Measurements from ENCODE around the gene FAM3C. TPM values are rescaled to one million over a fixed set of nuclear protein-coding genes. Genes with fewer than 3 reads are reported as not detected.
"Not testable (repeated sequence)": the region's sequence is repeated elsewhere in the genome, so short reads cannot be mapped to it uniquely, and the experiment has no call there.

FAM3C gene
- total RNA-seq, 1 experiment from 2014 or later, result 322 TPM

DNA sequence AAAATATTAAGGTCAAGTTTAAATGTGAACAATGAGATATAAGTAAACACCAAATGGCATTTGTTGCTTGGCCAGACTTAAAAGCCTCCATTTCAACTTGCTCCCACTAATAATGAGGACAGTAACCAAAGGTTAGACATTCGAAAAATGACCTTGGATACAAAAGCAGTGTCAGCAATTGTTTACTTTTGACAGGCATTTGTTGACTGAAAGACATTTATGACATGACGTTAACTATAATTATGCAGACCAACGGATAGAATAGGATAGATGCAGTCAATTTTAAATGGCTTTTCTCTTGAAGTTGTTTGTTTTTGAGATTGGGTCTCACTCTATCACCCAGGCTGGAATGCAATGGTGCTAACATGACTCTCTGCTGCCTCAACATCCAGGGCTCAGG lies 73.6 kb downstream of the FAM3C start (continued):
- TF ChIP-seq CBX3 (IDR thresholded peaks at IDR 0.05; ENCODE audit: low read depth) (no peak), SIN3A (IDR thresholded peaks at IDR 0.05; ENCODE audit: low read depth) (no peak), EZH2phosphoT487 (IDR thresholded peaks at IDR 0.05; ENCODE audit: borderline replicate concordance) (no peak), EZH2 (IDR thresholded peaks at IDR 0.05) (no peak), EGR1 (IDR thresholded peaks at IDR 0.05; ENCODE audit: low read depth) (no peak)

DNA sequence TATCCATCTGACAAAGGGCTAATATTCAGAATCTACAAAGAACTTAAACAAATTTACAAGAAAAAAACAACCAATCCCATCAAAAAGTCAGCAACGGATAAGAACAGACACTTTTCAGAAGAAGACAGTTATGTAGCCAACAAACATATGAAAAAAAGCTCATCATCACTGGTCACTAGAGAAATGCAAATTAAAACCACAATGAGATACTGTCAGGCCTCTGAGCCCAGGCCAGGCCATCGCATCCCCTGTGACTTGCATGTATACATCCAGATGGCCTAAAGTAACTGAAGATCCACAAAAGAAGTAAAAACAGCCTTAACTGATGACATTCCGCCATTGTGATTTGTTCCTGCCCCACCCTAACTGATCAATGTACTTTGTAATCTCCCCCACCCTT lies 80.9 kb downstream of the FAM3C start:
- H3K27me3 ChIP-seq (ENCODE audit: insufficient read depth, low read length); BruUV-seq (replicated peaks); ATAC-seq; H4K20me1 ChIP-seq (ENCODE audit: insufficient read depth); H3K9me2 ChIP-seq (ENCODE audit: insufficient read depth); H3K4me3 ChIP-seq (replicated peaks in 1 of 2; ENCODE audit: low read depth in 1 of 2, low read length in 2 of 2); H2AFZ ChIP-seq (ENCODE audit: low read depth, low read length, poor library complexity, severe bottlenecking); DNase-seq (ENCODE audit: low read depth, low spot score); H3K9me3 ChIP-seq (ENCODE audit: control insufficient read depth in 1 of 2, insufficient read depth in 1 of 2, low read depth in 1 of 2, low read length in 2 of 2); H3K9ac ChIP-seq (ENCODE audit: low read length); RAD21 ChIA-PET (ENCODE audit: low non-redundant PET in 1 of 2, low total read pairs in 2 of 2, uncharacterized antibody in 2 of 2, unreplicated experiment in 2 of 2); intact Hi-C loops (cut with micrococcal nuclease); CTCF ChIA-PET; POLR2A ChIA-PET; H3K79me2 ChIP-seq (ENCODE audit: insufficient read depth, low read length); H3K36me3 ChIP-seq (ENCODE audit: control insufficient read depth in 1 of 2, insufficient read depth in 2 of 2, low read length in 2 of 2): not testable (repeated sequence)
- Histone ChIP-seq H3K4me1 (ENCODE audit: control insufficient read depth in 1 of 2, insufficient read depth in 2 of 2, low read length in 2 of 2) (peaks cover 27 to 35% of the 10 kb centered on the region in 2 experiments), H3K4me2 (ENCODE audit: low read length) (peak overlapping the region; percentile 65; the same call in 1 of the 2 replicates), H3K27ac (ENCODE audit: low read depth, low read length) (peak overlapping the region; percentile 88; the same call in 1 of the 2 replicates)

DNA sequence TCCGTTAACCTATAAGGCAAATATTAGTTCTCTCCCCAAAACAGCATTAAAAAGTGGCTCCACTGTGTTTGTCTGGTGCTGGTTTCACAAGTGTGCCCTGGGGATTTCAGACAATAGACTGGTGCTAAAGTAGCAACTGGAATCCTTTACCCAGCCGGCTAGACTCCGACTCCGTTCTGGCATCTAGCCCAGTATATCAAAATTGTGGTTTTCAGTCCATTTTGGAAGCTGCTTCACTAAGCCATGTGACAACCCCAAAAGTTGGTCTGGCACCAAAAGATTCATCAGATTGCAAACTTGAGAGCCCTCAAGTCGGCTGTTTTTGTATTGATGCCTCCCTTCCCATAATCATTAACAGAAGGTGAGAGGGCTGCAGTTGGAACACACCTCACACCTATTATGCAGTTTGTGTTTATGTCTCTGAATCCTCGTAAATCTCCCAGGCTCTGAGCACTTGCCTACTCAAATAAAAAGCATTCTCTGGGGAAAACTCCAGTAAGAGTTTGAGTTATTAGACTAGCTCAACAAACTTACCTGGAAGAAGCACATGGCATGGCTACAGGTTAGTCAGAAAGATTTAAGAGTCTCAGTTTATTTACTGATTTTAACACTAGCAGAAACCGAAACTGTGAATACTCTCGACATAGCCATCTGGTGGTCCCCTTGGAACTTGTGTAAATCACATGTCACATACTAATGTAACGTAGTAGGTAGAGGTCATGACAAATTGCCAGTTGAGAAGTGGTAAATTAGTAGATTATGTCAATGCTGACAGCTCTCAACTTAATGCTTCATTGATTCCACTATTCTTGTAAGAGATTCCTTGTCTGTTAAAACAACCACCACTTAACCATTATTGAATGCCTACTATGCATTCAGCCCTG lies 82.1 kb downstream of the FAM3C start:
- peak overlapping the region; percentile 65 for H3K4me2 ChIP-seq (ENCODE audit: low read length)
- H3K36me3 ChIP-seq (ENCODE audit: control insufficient read depth in 1 of 2, insufficient read depth in 2 of 2, low read length in 2 of 2), result peaks cover 0 to 17% of the 10 kb centered on the region in 2 experiments; a peak in 2 of 4 replicates
- DNase-seq (ENCODE audit: low read depth, low spot score) (peak; percentile 88), ATAC-seq (peak; percentile 80)
- H3K9me3 ChIP-seq (ENCODE audit: control insufficient read depth in 1 of 2, insufficient read depth in 1 of 2, low read depth in 1 of 2, low read length in 2 of 2), result peaks cover 0 to 9% of the 10 kb centered on the region in 2 experiments; a peak in 1 of 4 replicates
- BruUV-seq (replicated peaks), result no TSS peak
- peaks cover 27 to 35% of the 10 kb centered on the region in 2 experiments for H3K4me1 ChIP-seq (ENCODE audit: control insufficient read depth in 1 of 2, insufficient read depth in 2 of 2, low read length in 2 of 2)
- H3K27ac ChIP-seq (ENCODE audit: low read depth, low read length), result peak overlapping the region; percentile 88
- ChIA-PET RAD21 (ENCODE audit: low non-redundant PET in 1 of 2, low total read pairs in 2 of 2, uncharacterized antibody in 2 of 2, unreplicated experiment in 2 of 2) (no interaction called here), POLR2A (interaction anchor here (2.2 kb wide), 1 partner anchor 9 kb away, joined by 5 read pairs; no protein-coding TSS in a partner anchor), CTCF (interaction anchor here (1.1 kb wide), 1 partner anchor 151 kb away, joined by 3 read pairs; no protein-coding TSS in a partner anchor)
- no peaks in the 10 kb centered on the region for H3K9me2 ChIP-seq (ENCODE audit: insufficient read depth)
- intact Hi-C loops (cut with micrococcal nuclease), result loop anchor here (5.0 kb wide), 1 partner anchor 218 kb away; no protein-coding TSS in a partner anchor
- H3K4me3 ChIP-seq (replicated peaks in 1 of 2; ENCODE audit: low read depth in 1 of 2, low read length in 2 of 2), result peak overlapping the region; percentile 18 to 36
- no peak for TF ChIP-seq SIN3A (IDR thresholded peaks at IDR 0.05; ENCODE audit: low read depth)
- TF ChIP-seq, protein P1, sequence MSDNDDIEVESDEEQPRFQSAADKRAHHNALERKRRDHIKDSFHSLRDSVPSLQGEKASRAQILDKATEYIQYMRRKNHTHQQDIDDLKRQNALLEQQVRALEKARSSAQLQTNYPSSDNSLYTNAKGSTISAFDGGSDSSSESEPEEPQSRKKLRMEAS (IDR thresholded peaks at IDR 0.05), result peak; percentile 54
- no peaks in the 10 kb centered on the region for H3K27me3 ChIP-seq (ENCODE audit: insufficient read depth, low read length)
- no peaks in the 10 kb centered on the region for H4K20me1 ChIP-seq (ENCODE audit: insufficient read depth)
- peak overlapping the region; percentile 51 for H3K9ac ChIP-seq (ENCODE audit: low read length)
- H2AFZ ChIP-seq (ENCODE audit: low read depth, low read length, poor library complexity, severe bottlenecking), result no peak overlapping the region
- H3K79me2 ChIP-seq (ENCODE audit: insufficient read depth, low read length), result no peaks in the 10 kb centered on the region
